HepG2 (cell line): ENCODE results near the gene TNPO3. TPM values are rescaled to one million over a fixed set of nuclear protein-coding genes. Genes with fewer than 3 reads are reported as not detected.
A peak's percentile ranks its signal among the peaks of the same experiment; 100 is the strongest.

ENCODE experiments used
- ARNT ChIP-seq: fragments of 450-650 bp; IDR thresholded peaks from 2 replicates; pipeline ENCODE4 v1.6.1; 2017
- ESRRA ChIP-seq: sonication (generic); formaldehyde crosslinking; IDR thresholded peaks from 2 replicates; pipeline ENCODE4 v1.5.1; 2020; ENCODE audit warnings: mild to moderate bottlenecking, low read depth, missing genetic modification reagents
- GFI1 ChIP-seq: sonication (generic); formaldehyde crosslinking; IDR thresholded peaks from 2 replicates; pipeline ENCODE4 v1.5.0; 2020; ENCODE audit warnings: missing genetic modification reagents, mild to moderate bottlenecking, borderline replicate concordance
- GLMP ChIP-seq: sonication (generic); formaldehyde crosslinking; IDR thresholded peaks from 2 replicates; pipeline ENCODE4 v1.9.0; 2021; ENCODE audit warnings: missing genetic modification reagents, mild to moderate bottlenecking, borderline replicate concordance
- HHEX ChIP-seq: IDR thresholded peaks from 2 replicates; pipeline ENCODE4 v1.6.1; 2016; ENCODE audit warnings: control low read depth
- HMGA1 ChIP-seq: sonication (generic); formaldehyde crosslinking; conservative IDR thresholded peaks from 2 replicates; pipeline ENCODE4 v1.4.0; 2020; ENCODE audit warnings: missing genetic modification reagents
- KDM6A ChIP-seq: IDR thresholded peaks from 2 replicates; pipeline ENCODE4 v1.6.1; 2016; ENCODE audit warnings: low read depth
- KLF9 ChIP-seq: IDR thresholded peaks from 2 replicates; pipeline ENCODE4 v1.6.1; 2016; ENCODE audit warnings: low read depth
- NFATC3 ChIP-seq: sonication (generic); formaldehyde crosslinking; IDR thresholded peaks from 2 replicates; pipeline ENCODE4 v1.5.1; 2020; ENCODE audit warnings: mild to moderate bottlenecking, missing genetic modification reagents
- NR2F6 ChIP-seq, 2 experiments: IDR thresholded peaks; 2 replicates each; pipeline ENCODE4 v1.6.1; 2016; ENCODE audit warnings: antibody characterized with exemption in 1 of 2, mild to moderate bottlenecking in 1 of 2
- PHF8 ChIP-seq: sonication (generic); formaldehyde crosslinking; IDR thresholded peaks from 2 replicates; pipeline ENCODE4 v1.5.0; 2020; ENCODE audit warnings: missing genetic modification reagents
- PRPF4 ChIP-seq: fragments of 200-400 bp; formaldehyde crosslinking; IDR thresholded peaks from 2 replicates; pipeline ENCODE4 v1.6.1; 2016; ENCODE audit warnings: low read length, low read depth; ENCODE audit not compliant: poor library complexity, severe bottlenecking
- RORA ChIP-seq: sonication (generic); formaldehyde crosslinking; IDR thresholded peaks from 2 replicates; pipeline ENCODE4 v1.5.0; 2020; ENCODE audit warnings: mild to moderate bottlenecking, missing genetic modification reagents, moderate library complexity
- SMARCE1 ChIP-seq: fragments of 450-650 bp; IDR thresholded peaks from 2 replicates; pipeline ENCODE4 v1.6.1; 2017; ENCODE audit warnings: borderline replicate concordance
- SNRNP70 ChIP-seq: fragments of 200-400 bp; formaldehyde crosslinking; IDR thresholded peaks from 2 replicates; pipeline ENCODE4 v1.6.1; 2017; ENCODE audit warnings: mild to moderate bottlenecking, low read depth, low read length, moderate library complexity
- SOX5 ChIP-seq: IDR thresholded peaks from 2 replicates; pipeline ENCODE4 v1.6.1; 2016; ENCODE audit warnings: borderline replicate concordance
- SRY ChIP-seq: sonication (generic); formaldehyde crosslinking; IDR thresholded peaks from 2 replicates; pipeline ENCODE4 v1.8.0; 2022; ENCODE audit warnings: mild to moderate bottlenecking, missing genetic modification reagents
- TBX3 ChIP-seq: fragments of 450-650 bp; IDR thresholded peaks from 2 replicates; pipeline ENCODE4 v1.6.1; 2017; ENCODE audit warnings: antibody characterized with exemption, mild to moderate bottlenecking, inconsistent platforms, borderline replicate concordance
- ZBTB38 ChIP-seq: sonication (generic); formaldehyde crosslinking; IDR thresholded peaks from 2 replicates; pipeline ENCODE4 v1.5.1; 2020; ENCODE audit warnings: mild to moderate bottlenecking, missing genetic modification reagents
- ZBTB4 ChIP-seq: sonication (generic); formaldehyde crosslinking; IDR thresholded peaks from 2 replicates; pipeline ENCODE4 v1.4.0; 2020; ENCODE audit warnings: missing genetic modification reagents, mild to moderate bottlenecking, borderline replicate concordance
- ZFAT ChIP-seq: sonication (generic); formaldehyde crosslinking; conservative IDR thresholded peaks from 2 replicates; pipeline ENCODE4 v1.8.1; 2023; ENCODE audit warnings: missing genetic modification reagents, inconsistent platforms
- ZGPAT ChIP-seq: IDR thresholded peaks from 2 replicates; pipeline ENCODE4 v1.6.1; 2016; ENCODE audit warnings: mild to moderate bottlenecking
- ZNF563 ChIP-seq: sonication (generic); formaldehyde crosslinking; IDR thresholded peaks from 2 replicates; pipeline ENCODE4 v1.8.0; 2022; ENCODE audit warnings: mild to moderate bottlenecking, moderate library complexity, missing genetic modification reagents
- ZNF713 ChIP-seq: sonication (generic); formaldehyde crosslinking; IDR thresholded peaks from 2 replicates; pipeline ENCODE4 v1.4.0; 2020; ENCODE audit warnings: mild to moderate bottlenecking, missing genetic modification reagents
- ZNF784 ChIP-seq: sonication (generic); formaldehyde crosslinking; IDR thresholded peaks from 2 replicates; pipeline ENCODE4 v1.5.1; 2020; ENCODE audit warnings: missing genetic modification reagents, mild to moderate bottlenecking, borderline replicate concordance
- polyA plus RNA-seq, 8 experiments: library from polyadenylated mRNA; depleted of rRNA in 3 of 8; stranded (reverse) in 7 of 8; unstranded in 1 of 8; fragments of >200 nt; fragmentation: Illumina TruSeq in 4 of 8; extraction: Trizol in 4 of 8; gene quantifications; 2 replicates each; pipeline versions ENCODE4 v1.2.1 to v1.2.3, GENCODE V29; 2011 to 2016; ENCODE audit warnings: low read depth in 4 of 8, missing spikeins in 1 of 8, mixed read lengths in 1 of 8; ENCODE audit not compliant: insufficient read depth in 1 of 8
- total RNA-seq, 5 experiments: library from RNA; depleted of rRNA; stranded (reverse); fragments of >200 nt; fragmentation: Illumina TruSeq; extraction: Trizol; gene quantifications; 2 replicates each; pipeline ENCODE4 v1.2.3, GENCODE V29; 2016; ENCODE audit warnings: low read depth in 1 of 5

Gene TNPO3
- total and polyA plus RNA-seq, 2 of the 13 experiments (the other 11 are each of a cell fraction or from before 2014, with no cell fraction given), result 23.8 to 44.6 TPM

- TF ChIP-seq ZBTB4 (CRISPR knock-in tag) (no peak), ZNF713 (no peak), ZNF784 (CRISPR knock-in tag) (no peak), KLF9 (no peak), ESRRA (CRISPR knock-in tag) (no peak), ZFAT (CRISPR knock-in tag) (no peak), RORA (CRISPR knock-in tag) (no peak), PHF8 (peak; percentile 49), TBX3 (no peak), GFI1 (CRISPR knock-in tag) (no peak; the same call in 1 of the 2 replicates), NR2F6 (IDR thresholded peaks at IDR 0.05) (no peak), NR2F6 (CRISPR knock-in tag; IDR thresholded peaks at IDR 0.05) (no peak), ARNT (no peak), ZNF563 (CRISPR knock-in tag) (no peak), NFATC3 (no peak), HHEX (CRISPR knock-in tag) (no peak), KDM6A (CRISPR knock-in tag) (no peak), SNRNP70 (no peak), ZGPAT (CRISPR knock-in tag) (no peak; the same call in 1 of the 2 replicates), SMARCE1 (no peak), GLMP (CRISPR knock-in tag) (no peak), HMGA1 (CRISPR knock-in tag) (no peak), ZBTB38 (no peak), SRY (CRISPR knock-in tag) (no peak), PRPF4 (no peak), SOX5 (CRISPR knock-in tag) (no peak)
These were observed 117.0 kb downstream of the TNPO3 start, which contains the start of gene IRF5 (continued) for GRCh38 chr7:128937647-128938543.
